ENCODE data around the gene MARK3. TPM values are rescaled to one million over a fixed set of nuclear protein-coding genes. Genes with fewer than 3 reads are reported as not detected.

Gene MARK3
- total RNA-seq, 4 donors from 2014 or later, result 50.7 to 111 (median 89.1) TPM

- no peak overlapping the region for H3K27ac ChIP-seq
- intact Hi-C loops (cut with DNase I; ENCODE audit: low total_unique reads), result loop anchor here (2.0 to 5.0 kb wide), 2 partner anchors 25 to 44 kb away; no protein-coding TSS in a partner anchor
Measured at GRCh38 chr14:103545915-103546651, 160.9 kb downstream of the MARK3 start.

GRCh38 chr14:103546652-103547454 lies 161.6 kb downstream of the MARK3 start:
- Histone ChIP-seq H3K9me3 (no peaks in the 10 kb centered on the region), H3K27me3 (no peaks in the 10 kb centered on the region), H3K4me1 (peaks cover 14 to 39% of the 10 kb centered on the region in 2 donors), H3K36me3 (no peaks in the 10 kb centered on the region), H3K27ac (no peak overlapping the region), H3K4me3 (no peak overlapping the region)
- DNase-seq, result peak; percentile 74 to 79
- TF ChIP-seq CTCF (IDR thresholded peaks at IDR 0.05) (peak; percentile 89 to 96 (median 93)), POLR2A (IDR thresholded peaks at IDR 0.05) (peak in 1 of 2 donors; percentile 12)
- intact Hi-C loops (cut with DNase I; ENCODE audit: low total_unique reads), result loop anchor here (5.0 kb wide), 1 partner anchor 45 kb away; no protein-coding TSS in a partner anchor

More at GRCh38 chr14:103545915-103546651, 160.9 kb downstream of the MARK3 start:
- Histone ChIP-seq H3K27me3 (no peaks in the 10 kb centered on the region), H3K4me3 (no peak overlapping the region), H3K9me3 (no peaks in the 10 kb centered on the region), H3K36me3 (no peaks in the 10 kb centered on the region), H3K4me1 (peaks cover 13 to 40% of the 10 kb centered on the region in 2 donors)
- TF ChIP-seq POLR2A (IDR thresholded peaks at IDR 0.05) (no peak), CTCF (IDR thresholded peaks at IDR 0.05) (no peak)
- DNase-seq, result no peak

DNA sequence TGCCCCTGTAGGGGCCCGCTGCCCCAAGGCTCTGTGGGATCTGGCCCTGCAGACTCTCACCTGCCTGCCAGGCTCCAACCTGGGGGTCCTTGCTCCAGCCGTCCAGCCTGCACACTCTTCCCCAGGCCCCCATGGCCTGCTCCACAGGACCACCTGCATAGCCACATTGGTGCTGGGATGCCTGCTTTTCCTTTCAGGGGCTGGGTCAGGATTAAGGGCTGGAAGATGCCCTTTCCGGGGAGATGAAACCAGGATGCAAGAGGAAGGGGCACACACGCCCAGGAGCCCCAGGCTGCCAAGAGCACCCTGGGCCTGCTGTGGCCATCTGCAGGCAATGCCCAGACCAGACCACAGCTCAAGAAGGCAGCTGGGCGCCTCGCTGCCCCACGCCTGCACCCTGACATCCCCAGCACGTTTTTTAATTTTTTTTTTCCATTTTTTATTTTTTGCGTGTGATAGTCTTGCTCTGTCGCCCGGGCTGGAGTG lies 162.3 kb downstream of the MARK3 start:
- intact Hi-C loops (cut with DNase I; ENCODE audit: low total_unique reads), result loop anchor here (5.0 kb wide), 1 partner anchor 45 kb away; no protein-coding TSS in a partner anchor
- no peaks in the 10 kb centered on the region for H3K9me3 ChIP-seq
- H3K27me3 ChIP-seq, result no peaks in the 10 kb centered on the region
- no peak for TF ChIP-seq POLR2A (IDR thresholded peaks at IDR 0.05)
- no peak for TF ChIP-seq CTCF (IDR thresholded peaks at IDR 0.05)
- peaks cover 19 to 36% of the 10 kb centered on the region in 2 donors for H3K4me1 ChIP-seq
- H3K36me3 ChIP-seq, result no peaks in the 10 kb centered on the region
- DNase-seq, result no peak
- no peak overlapping the region for H3K27ac ChIP-seq
- H3K4me3 ChIP-seq, result no peak overlapping the region

DNA sequence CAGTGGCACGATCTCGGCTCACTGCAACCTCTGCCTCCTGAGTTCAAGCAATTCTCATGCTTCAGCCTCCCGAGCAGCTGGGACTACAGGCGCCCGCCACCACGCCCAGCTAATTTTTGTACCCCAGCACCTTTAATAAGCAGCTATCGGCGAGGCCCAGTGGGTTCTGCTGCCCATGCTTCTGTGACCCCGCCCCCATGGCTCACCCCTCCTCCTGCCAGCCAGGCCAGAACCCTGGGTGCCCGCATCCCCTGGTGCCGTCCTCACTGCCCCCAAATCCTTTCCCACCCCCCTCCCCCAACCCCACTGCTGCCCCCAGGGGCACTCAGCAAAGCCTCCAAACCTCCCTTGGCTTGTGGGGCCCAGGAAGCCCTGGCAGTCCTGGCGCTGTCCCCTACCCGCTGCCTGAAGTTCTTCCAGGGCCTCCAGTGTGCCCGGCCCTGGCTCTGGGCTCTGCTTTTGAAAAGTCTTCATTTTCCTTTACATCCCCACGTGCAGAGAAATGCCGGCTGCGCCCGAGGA lies 162.8 kb downstream of the MARK3 start:
- TF ChIP-seq CTCF (IDR thresholded peaks at IDR 0.05), result no peak
- no peak for TF ChIP-seq POLR2A (IDR thresholded peaks at IDR 0.05)
- no peak overlapping the region for H3K4me3 ChIP-seq
- H3K27ac ChIP-seq, result no peak overlapping the region
- intact Hi-C loops (cut with DNase I; ENCODE audit: low total_unique reads), result loop anchor here (5.0 kb wide), 1 partner anchor 46 kb away; no protein-coding TSS in a partner anchor
- no peaks in the 10 kb centered on the region for H3K36me3 ChIP-seq
- H3K4me1 ChIP-seq, result peaks cover 19 to 31% of the 10 kb centered on the region in 2 donors
- H3K27me3 ChIP-seq, result no peaks in the 10 kb centered on the region
- H3K9me3 ChIP-seq, result no peaks in the 10 kb centered on the region
- no peak for DNase-seq
